Spinal cord (tissue), 10 donors: Measurements from ENCODE around the gene PGAM2. TPM values are rescaled to one million over a fixed set of nuclear protein-coding genes. Genes with fewer than 3 reads are reported as not detected.
A peak's percentile ranks its signal among the peaks of the same experiment; 100 is the strongest.

Source experiments
- DNase-seq, 6 donors: peaks; one replicate each; pipeline versions ENCODE4 v3.0.0 to v3.0.0-alpha.2; 2013 to 2015; ENCODE audit warnings: low spot score in 6 of 6, low read depth in 4 of 6
- H3K27ac ChIP-seq: one replicate; pipeline ENCODE4 v1.5.1; 2013; ENCODE audit warnings: low read depth, low read length, control low read depth
- H3K27me3 ChIP-seq: one replicate; pipeline ENCODE4 v1.6.1; 2013; ENCODE audit warnings: low read length; ENCODE audit not compliant: control insufficient read depth, insufficient read depth
- H3K36me3 ChIP-seq: one replicate; pipeline ENCODE4 v1.6.1; 2013; ENCODE audit warnings: low read length; ENCODE audit not compliant: control insufficient read depth, insufficient read depth
- H3K4me1 ChIP-seq: one replicate; pipeline ENCODE4 v1.6.1; 2013; ENCODE audit warnings: low read length; ENCODE audit not compliant: control insufficient read depth, insufficient read depth
- H3K4me3 ChIP-seq: one replicate; pipeline ENCODE4 v1.5.1; 2013; ENCODE audit warnings: low read depth, low read length, control low read depth
- H3K9me3 ChIP-seq: one replicate; pipeline ENCODE4 v1.6.1; 2013; ENCODE audit warnings: low read length; ENCODE audit not compliant: control insufficient read depth, insufficient read depth
- whole genome bisulfite sequencing: methylation state at CpG from one replicate; pipeline ENCODE4 v1.1.5; 2013; ENCODE audit warnings: missing lambda C conversion rate; ENCODE audit not compliant: insufficient coverage; 5-methylcytosine and 5-hydroxymethylcytosine counted together
- polyA plus RNA-seq, 2 donors: library from polyadenylated mRNA; unstranded; fragments of 120-200 nt; gene quantifications; one replicate each; pipeline ENCODE4 v1.2.1, GENCODE V29; 2013; ENCODE audit not compliant: insufficient read length in 2 of 2
- total RNA-seq, 2 donors: library from RNA; depleted of rRNA in 1 of 2; stranded (reverse); fragments of 120-200 nt in 1 of 2; fragments of >200 nt in 1 of 2; gene quantifications; one replicate each; pipeline versions ENCODE4 v1.2.3 to v1.2.4, GENCODE V29; 2013 to 2014
- donor health status: healthy.

The PGAM2 gene
- total and polyA plus RNA-seq, 4 donors = 3.5 to 13.6 (median 12.0) TPM

GRCh38 chr7:44050915-44051560, 14.3 kb downstream of the PGAM2 start:
- Histone ChIP-seq H3K4me3 (no peak overlapping the region), H3K27ac (no peak overlapping the region), H3K27me3 (no peaks in the 10 kb centered on the region), H3K4me1 (no peaks in the 10 kb centered on the region), H3K9me3 (no peaks in the 10 kb centered on the region), H3K36me3 (peaks cover 70% of the 10 kb centered on the region)
- no peak for DNase-seq
- 100% methylated on average over 7 of the region's 8 CpGs for WGBS

DNA sequence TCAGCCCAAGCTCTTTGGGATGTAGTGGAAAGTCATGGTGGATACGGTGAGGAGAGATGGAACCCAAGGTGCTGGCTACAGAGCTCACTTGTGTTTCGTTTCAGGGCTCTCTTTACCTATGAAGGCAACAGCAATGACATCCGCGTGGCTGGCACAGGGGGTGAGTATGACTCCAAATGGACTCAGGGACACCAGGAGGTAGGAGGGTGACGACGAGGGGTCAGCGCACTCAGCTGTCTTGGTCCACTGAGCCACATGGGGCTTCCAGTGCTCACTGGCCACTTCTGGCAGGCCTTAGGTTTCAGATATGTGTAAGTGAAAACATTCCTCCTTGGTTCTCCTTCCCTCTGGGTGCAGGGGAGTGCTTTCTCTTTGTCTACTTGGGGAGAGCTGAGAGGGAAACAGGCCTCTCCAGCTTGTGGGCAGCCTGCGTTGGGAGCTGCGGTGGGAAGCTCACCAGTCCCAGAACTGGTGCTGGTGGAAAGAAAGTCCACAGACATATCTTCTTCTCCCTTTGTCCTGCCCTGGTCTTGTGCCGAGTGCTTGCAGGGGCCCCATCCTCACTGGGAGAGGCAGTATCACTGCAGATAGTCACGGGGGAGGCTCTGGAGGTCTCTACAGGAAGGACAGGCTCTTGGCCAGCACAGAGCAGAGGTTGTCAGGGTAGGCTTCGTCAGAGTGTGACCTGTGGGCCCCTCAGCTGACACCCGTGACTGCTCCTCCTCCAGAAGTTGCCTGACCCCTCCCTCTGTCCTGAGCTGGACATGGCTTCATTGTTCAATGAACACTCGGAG, 15.0 kb downstream of the PGAM2 start:
- peaks cover 69% of the 10 kb centered on the region for H3K36me3 ChIP-seq
- no peak overlapping the region for H3K27ac ChIP-seq
- H3K9me3 ChIP-seq = no peaks in the 10 kb centered on the region
- peaks cover 4% of the 10 kb centered on the region for H3K4me1 ChIP-seq
- H3K27me3 ChIP-seq = no peaks in the 10 kb centered on the region
- no peak for DNase-seq
- 91% methylated on average over 10 of the region's 14 CpGs for WGBS
- no peak overlapping the region for H3K4me3 ChIP-seq

GRCh38 chr7:44048031-44048795, 17.2 kb downstream of the PGAM2 start:
- H3K36me3 ChIP-seq = peaks cover 55% of the 10 kb centered on the region
- no peaks in the 10 kb centered on the region for H3K9me3 ChIP-seq
- WGBS = 93% methylated on average over 7 of the region's 7 CpGs
- DNase-seq = no peak
- H3K4me3 ChIP-seq = no peak overlapping the region
- H3K27ac ChIP-seq = no peak overlapping the region
- H3K4me1 ChIP-seq = peaks cover 18% of the 10 kb centered on the region
- H3K27me3 ChIP-seq = no peaks in the 10 kb centered on the region

DNA sequence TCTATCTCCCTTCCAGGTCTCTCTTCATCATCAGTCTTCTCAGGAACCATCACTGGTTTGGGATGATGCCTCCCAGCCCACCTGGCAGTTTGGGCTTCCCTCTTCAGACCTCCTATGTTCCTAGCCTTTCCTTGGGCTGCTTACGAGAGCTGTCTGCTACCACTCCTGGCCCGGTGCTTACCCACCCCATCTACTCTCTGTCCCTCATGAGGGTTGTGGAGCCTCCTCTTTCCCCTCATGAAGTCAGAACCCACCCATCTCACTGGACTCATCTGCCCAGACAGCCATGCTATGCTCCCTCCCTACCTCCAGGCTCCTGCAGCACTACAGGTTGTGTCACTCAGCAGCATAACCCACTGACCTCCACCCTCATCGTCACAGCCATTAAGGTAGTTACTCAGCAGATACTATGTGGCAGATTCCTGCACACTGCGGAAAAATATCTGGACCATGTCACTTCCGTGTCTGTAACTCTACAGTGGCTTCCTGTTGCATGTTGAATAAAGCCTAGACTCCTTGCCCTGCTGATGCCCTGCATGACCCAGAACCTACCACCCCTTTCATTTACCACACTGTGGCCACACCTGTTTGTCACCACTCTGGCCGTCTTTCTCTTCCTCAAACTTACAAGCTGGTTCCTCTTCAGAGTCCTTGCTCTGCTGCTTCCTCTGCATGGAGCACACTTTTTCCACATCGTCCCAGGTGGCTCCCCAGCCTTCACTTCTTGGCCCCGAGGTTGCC, 18.9 kb downstream of the PGAM2 start:
- Histone ChIP-seq H3K9me3 (no peaks in the 10 kb centered on the region), H3K27ac (no peak overlapping the region), H3K4me3 (no peak overlapping the region), H3K4me1 (peaks cover 18% of the 10 kb centered on the region), H3K27me3 (no peaks in the 10 kb centered on the region), H3K36me3 (peaks cover 38% of the 10 kb centered on the region)
- 83% methylated on average over 8 of the region's 8 CpGs for WGBS
- DNase-seq = no peak

DNA sequence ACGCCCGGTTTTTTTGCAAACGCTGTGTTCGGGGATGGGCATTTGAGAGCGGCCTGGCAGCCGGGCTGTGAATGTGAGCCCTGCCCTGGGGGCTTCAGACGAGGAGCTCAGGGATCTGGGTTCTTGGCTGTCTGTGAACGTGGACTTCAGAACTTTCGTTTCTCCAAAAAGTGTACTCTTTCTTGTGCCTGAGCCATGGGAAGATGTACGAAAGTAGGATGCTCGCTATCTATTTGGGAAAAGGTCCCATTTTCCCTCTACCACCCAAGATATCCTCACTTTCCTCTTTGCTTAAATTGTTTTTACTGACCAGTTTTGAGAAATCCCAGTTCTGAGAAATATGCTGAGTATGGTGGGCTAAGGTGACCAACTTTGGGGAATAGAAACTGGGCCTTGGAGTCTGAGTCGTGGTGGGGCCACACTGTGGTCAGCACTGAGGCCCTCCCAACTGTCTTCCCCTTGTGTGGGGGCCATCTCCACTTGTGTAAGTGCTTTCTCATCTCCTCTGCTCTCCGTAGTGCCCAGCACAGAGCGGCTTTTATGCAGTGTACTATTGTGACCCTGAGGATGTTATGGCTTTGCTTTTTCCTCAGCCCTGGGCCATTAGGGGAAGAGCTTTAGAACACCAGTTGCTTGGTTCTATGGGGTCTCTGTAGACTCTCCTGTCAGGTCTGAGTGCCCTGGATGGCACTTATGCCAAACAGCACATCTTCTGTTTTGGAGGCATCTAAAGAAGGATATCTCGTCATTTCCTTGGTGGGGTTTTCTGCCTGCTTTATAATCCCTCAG, 19.9 kb downstream of the PGAM2 start:
- Histone ChIP-seq H3K36me3 (peaks cover 28% of the 10 kb centered on the region), H3K27me3 (no peaks in the 10 kb centered on the region), H3K27ac (peak overlapping the region; percentile 6), H3K9me3 (no peaks in the 10 kb centered on the region), H3K4me3 (peak overlapping the region; percentile 60), H3K4me1 (peaks cover 23% of the 10 kb centered on the region)
- WGBS = 12% methylated on average over 12 of the region's 15 CpGs
- no peak for DNase-seq

DNA sequence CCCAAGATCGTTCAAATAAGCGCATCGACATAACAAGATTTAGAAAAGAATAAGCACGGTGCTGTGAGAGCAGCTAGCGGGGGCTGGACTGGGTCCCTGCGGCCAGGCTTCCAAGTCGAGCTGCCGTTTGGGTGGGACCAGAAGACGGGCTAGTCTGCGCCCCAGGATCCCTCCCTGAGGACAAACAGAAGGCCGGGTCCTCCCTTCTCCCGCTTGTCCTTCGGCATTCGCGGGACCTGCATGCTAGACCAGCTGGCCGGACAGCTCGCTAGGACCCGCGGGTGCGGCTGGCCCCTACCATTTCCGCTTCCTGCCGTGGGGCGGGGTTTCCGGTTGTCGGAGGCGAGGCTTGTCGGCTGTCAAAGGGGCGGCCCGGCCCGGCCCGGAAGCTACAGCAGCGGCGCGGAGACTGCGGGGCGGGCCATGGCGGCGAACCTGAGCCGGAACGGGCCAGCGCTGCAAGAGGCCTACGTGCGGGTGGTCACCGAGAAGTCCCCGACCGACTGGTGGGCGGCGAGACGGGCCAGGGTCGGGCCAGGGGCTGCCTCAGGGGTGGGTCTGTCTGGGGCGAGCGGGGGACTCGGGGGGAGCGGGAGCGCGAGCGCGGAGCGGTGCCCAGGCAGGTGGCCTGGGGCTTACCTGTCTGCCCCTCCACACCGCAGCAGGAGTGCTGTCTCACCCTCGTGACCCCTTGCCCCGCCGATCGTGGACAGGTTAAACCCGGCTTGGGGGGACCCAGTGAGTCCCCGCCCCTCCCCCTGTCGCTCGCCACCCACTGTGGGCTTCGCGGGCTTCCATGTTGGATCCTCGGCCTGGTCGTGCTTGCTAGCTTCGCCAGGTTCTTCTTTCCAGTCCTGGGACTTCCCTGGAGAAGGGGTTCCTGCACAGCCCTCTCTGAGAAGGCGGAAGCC, 20.8 kb downstream of the PGAM2 start, which contains the start of gene DBNL:
Gene DBNL (plus strand): TSS at position 388 of the 911 bp plus-strand sequence. CDS start 36 bp downstream, at position 424.
- DNase-seq = peak; percentile 68 to 96 (median 84)
- under 1% methylated on average over 74 of the region's 74 CpGs for WGBS
- Histone ChIP-seq H3K27ac (peak within 1 kb of the TSS; percentile 65), H3K36me3 (peaks cover 20% of the 10 kb centered on the region), H3K4me3 (peak within 1 kb of the TSS; percentile 60), H3K9me3 (no peaks in the 10 kb centered on the region), H3K4me1 (peaks cover 23% of the 10 kb centered on the region), H3K27me3 (no peaks in the 10 kb centered on the region)

GRCh38 chr7:44043902-44044301, 21.5 kb downstream of the PGAM2 start:
- Histone ChIP-seq H3K27ac (peak overlapping the region; percentile 65), H3K4me1 (peaks cover 23% of the 10 kb centered on the region), H3K27me3 (no peaks in the 10 kb centered on the region), H3K36me3 (peaks cover 15% of the 10 kb centered on the region), H3K4me3 (peak overlapping the region; percentile 60), H3K9me3 (no peaks in the 10 kb centered on the region)
- WGBS = 19% methylated on average over 2 of the region's 8 CpGs
- no peak for DNase-seq

GRCh38 chr7:44042221-44042620, 23.1 kb downstream of the PGAM2 start:
- Histone ChIP-seq H3K27me3 (no peaks in the 10 kb centered on the region), H3K36me3 (peaks cover 10% of the 10 kb centered on the region), H3K27ac (no peak overlapping the region), H3K4me3 (no peak overlapping the region), H3K9me3 (no peaks in the 10 kb centered on the region), H3K4me1 (peaks cover 23% of the 10 kb centered on the region)
- WGBS = no CpG with 5 or more reads among the region's 2 CpGs
- DNase-seq = no peak
